ENCODE measurements around the gene CYB5RL.
"Not testable (repeated sequence)": the region's sequence is repeated elsewhere in the genome, so short reads cannot be mapped to it uniquely, and the experiment has no call there.

GRCh38 chr1:54207896-54208295 is 8.1 kb upstream of the CYB5RL start:
- not testable (repeated sequence) for TF ChIP-seq CTCF (IDR thresholded peaks at IDR 0.05); ZFX (IDR thresholded peaks at IDR 0.05; ENCODE audit: borderline replicate concordance)

Measured in 22Rv1 (cell line).